GM23338 (cell line): Measurements from ENCODE around the gene GPC2. TPM values are rescaled to one million over a fixed set of nuclear protein-coding genes. Genes with fewer than 3 reads are reported as not detected.

ENCODE experiments used
- ATAC-seq: fragments of 200-7000 bp; cut with Tn5 transposase; 3 replicates; pipeline ENCODE4 v1.9.1; 2020
- DNase-seq: peaks from one replicate; pipeline ENCODE4 v3.0.0-alpha.2; 2015; ENCODE audit warnings: low spot score
- H2AFZ ChIP-seq: fragments of 200-600 bp; sonication (generic); 2 replicates; pipeline ENCODE4 v1.8.0; 2016; ENCODE audit warnings: antibody characterized with exemption, mild to moderate bottlenecking, moderate library complexity
- H3F3A ChIP-seq: fragments of 200-600 bp; sonication (generic); replicated peaks from 2 replicates; pipeline ENCODE4 v1.8.0; 2017; ENCODE audit warnings: antibody characterized with exemption, mixed run types, low read depth
- H3K27ac ChIP-seq: fragments of 200-600 bp; sonication (generic); 2 replicates; pipeline ENCODE4 v1.6.1; 2016; ENCODE audit warnings: low read depth
- H3K27me3 ChIP-seq: fragments of 200-600 bp; sonication (generic); 2 replicates; pipeline ENCODE4 v1.8.0; 2016; ENCODE audit warnings: mild to moderate bottlenecking, mixed run types, moderate library complexity; ENCODE audit not compliant: insufficient read depth
- H3K36me3 ChIP-seq: fragments of 200-600 bp; sonication (generic); 2 replicates; pipeline ENCODE4 v1.8.0; 2016; ENCODE audit warnings: mild to moderate bottlenecking; ENCODE audit not compliant: insufficient read depth
- H3K4me1 ChIP-seq: fragments of 200-600 bp; sonication (generic); 2 replicates; pipeline ENCODE4 v1.8.0; 2016; ENCODE audit warnings: mild to moderate bottlenecking, moderate library complexity; ENCODE audit not compliant: insufficient read depth
- H3K4me2 ChIP-seq: fragments of 200-600 bp; sonication (generic); 2 replicates; pipeline ENCODE4 v1.7.1; 2017; ENCODE audit warnings: mixed run types
- H3K4me3 ChIP-seq: fragments of 200-600 bp; sonication (generic); 2 replicates; pipeline ENCODE4 v1.6.1; 2016; ENCODE audit warnings: mixed run types
- H3K79me2 ChIP-seq: fragments of 200-600 bp; sonication (generic); replicated peaks from 2 replicates; pipeline ENCODE4 v1.8.0; 2017; ENCODE audit warnings: mild to moderate bottlenecking; ENCODE audit not compliant: insufficient read depth
- H3K9me2 ChIP-seq: fragments of 200-600 bp; sonication (generic); 2 replicates; pipeline ENCODE4 v1.8.0; 2017; ENCODE audit not compliant: insufficient read depth
- H4K20me1 ChIP-seq: fragments of 200-600 bp; sonication (generic); replicated peaks from 2 replicates; pipeline ENCODE4 v1.8.0; 2017; ENCODE audit warnings: mild to moderate bottlenecking; ENCODE audit not compliant: insufficient read depth
- H3K27ac Mint-ChIP-seq: 2 replicates; pipeline ENCODE4 v1.8.0; 2020; ENCODE audit warnings: inconsistent platforms, mild to moderate bottlenecking, moderate library complexity, mixed read lengths
- H3K27me3 Mint-ChIP-seq: 3 replicates; pipeline ENCODE4 v1.8.0; 2022; ENCODE audit warnings: low read depth, mild to moderate bottlenecking, moderate library complexity, mixed read lengths, inconsistent platforms; ENCODE audit not compliant: insufficient read depth, poor library complexity
- H3K36me3 Mint-ChIP-seq: 3 replicates; pipeline ENCODE4 v1.8.0; 2021; ENCODE audit warnings: low read depth, mild to moderate bottlenecking, inconsistent platforms, moderate library complexity, mixed read lengths
- H3K4me1 Mint-ChIP-seq: 3 replicates; pipeline ENCODE4 v1.8.0; 2020; ENCODE audit warnings: mild to moderate bottlenecking, inconsistent platforms, mixed read lengths
- H3K4me3 Mint-ChIP-seq: 3 replicates; pipeline ENCODE4 v1.8.0; 2021; ENCODE audit warnings: moderate library complexity, mild to moderate bottlenecking, inconsistent platforms, mixed read lengths
- H3K9me3 Mint-ChIP-seq: 3 replicates; pipeline ENCODE4 v1.8.0; 2020; ENCODE audit warnings: moderate library complexity, mild to moderate bottlenecking, inconsistent platforms, mixed read lengths
- CREB1 ChIP-seq: fragments of 250-450 bp; sonication (Bioruptor Pico); IDR thresholded peaks from 2 replicates; pipeline ENCODE4 v1.5.0; 2020; ENCODE audit warnings: low read depth, mild to moderate bottlenecking, moderate library complexity
- CTCF ChIP-seq, 2 experiments: fragments of 200-600 bp in 1 of 2; sonication (generic) in 1 of 2; conservative IDR thresholded peaks; 2 replicates each; pipeline versions ENCODE4 v1.5.1 to v1.6.1; 2016 to 2017; ENCODE audit warnings: antibody characterized with exemption in 2 of 2, low read depth in 2 of 2, mild to moderate bottlenecking in 2 of 2, moderate library complexity in 1 of 2
- ETS1 ChIP-seq: IDR thresholded peaks from 2 replicates; pipeline ENCODE4 v1.6.1; 2016; ENCODE audit warnings: antibody characterized with exemption
- EZH2 ChIP-seq: fragments of 200-600 bp; sonication (generic); IDR thresholded peaks from one replicate; pipeline ENCODE4 v1.8.0; 2017; ENCODE audit warnings: antibody characterized with exemption, mild to moderate bottlenecking, low read depth; ENCODE audit not compliant: unreplicated experiment
- JUNB ChIP-seq: IDR thresholded peaks from one replicate; pipeline ENCODE4 v1.6.1; 2016; ENCODE audit warnings: antibody characterized with exemption; ENCODE audit not compliant: unreplicated experiment
- NANOG ChIP-seq: IDR thresholded peaks from 2 replicates; pipeline ENCODE4 v1.6.1; 2016; ENCODE audit warnings: antibody characterized with exemption, borderline replicate concordance
- POLR2AphosphoS5 ChIP-seq: IDR thresholded peaks from 2 replicates; pipeline ENCODE4 v1.6.1; 2016; ENCODE audit warnings: antibody characterized with exemption, low read depth
- REST ChIP-seq: IDR thresholded peaks from one replicate; pipeline ENCODE4 v1.6.1; 2018; ENCODE audit warnings: antibody characterized with exemption; ENCODE audit not compliant: unreplicated experiment
- STAT1 ChIP-seq: IDR thresholded peaks from one replicate; pipeline ENCODE4 v1.6.1; 2016; ENCODE audit warnings: antibody characterized with exemption; ENCODE audit not compliant: unreplicated experiment
- ZNF114 ChIP-seq: fragments of 250-450 bp; sonication (Bioruptor Pico); IDR thresholded peaks from 2 replicates; pipeline ENCODE4 v1.5.0; 2020; ENCODE audit warnings: mild to moderate bottlenecking, moderate library complexity
- ZNF331 ChIP-seq: fragments of 250-450 bp; sonication (Bioruptor Pico); IDR thresholded peaks from 2 replicates; pipeline ENCODE4 v1.5.0; 2020; ENCODE audit warnings: low read depth, mild to moderate bottlenecking, moderate library complexity
- ZNF462 ChIP-seq: fragments of 250-450 bp; sonication (Bioruptor Pico); IDR thresholded peaks from 2 replicates; pipeline ENCODE4 v1.5.0; 2020; ENCODE audit warnings: mild to moderate bottlenecking, moderate library complexity
- polyA plus RNA-seq: library from polyadenylated mRNA; unstranded; fragments of >200 nt; fragmentation: Nextera tagmentation; extraction: Ambion mirVana; gene quantifications from 2 replicates; pipeline ENCODE4 v1.2.1, GENCODE V29; 2016
- total RNA-seq: library from RNA; depleted of rRNA; stranded (reverse); fragments of >200 nt; shearing (Covaris generic); gene quantifications from 2 replicates; pipeline ENCODE4 v1.2.3, GENCODE V29; 2014

Gene GPC2
- total and polyA plus RNA-seq, 2 experiments from 2014 or later = 10.7 to 48.8 TPM

GRCh38 chr7:100141555-100141949 is 35.6 kb downstream of the GPC2 start (continued):
- TF ChIP-seq CTCF (conservative IDR thresholded peaks at IDR 0.05; ENCODE audit: low read depth in 2 of 2) = no peak
- no peak for TF ChIP-seq REST
- TF ChIP-seq NANOG = no peak
- TF ChIP-seq CREB1 (CRISPR knock-in tag) = no peak
- TF ChIP-seq ETS1 = no peak
- TF ChIP-seq ZNF114 (CRISPR knock-in tag) = no peak
- no peak for TF ChIP-seq EZH2
- TF ChIP-seq ZNF331 (CRISPR knock-in tag) = no peak

GRCh38 chr7:100137851-100138760 is 39.1 kb downstream of the GPC2 start:
- H3K27ac Mint-ChIP-seq = no peak overlapping the region
- H4K20me1 ChIP-seq = no peaks in the 10 kb centered on the region
- no peaks in the 10 kb centered on the region for H3F3A ChIP-seq
- no peak for ATAC-seq
- H3K4me2 ChIP-seq = no peak overlapping the region
- H3K27me3 Mint-ChIP-seq = peaks cover 3% of the 10 kb centered on the region
- no peak overlapping the region for H3K4me3 ChIP-seq
- no peaks in the 10 kb centered on the region for H3K9me2 ChIP-seq
- H2AFZ ChIP-seq = no peak overlapping the region
- no peak for DNase-seq
- H3K9me3 Mint-ChIP-seq = no peaks in the 10 kb centered on the region; the same call in 2 of the 3 replicates
- H3K79me2 ChIP-seq = no peaks in the 10 kb centered on the region
- H3K36me3 Mint-ChIP-seq = no peaks in the 10 kb centered on the region
- H3K36me3 ChIP-seq = no peaks in the 10 kb centered on the region
- no peaks in the 10 kb centered on the region for H3K27me3 ChIP-seq
- H3K4me3 Mint-ChIP-seq = no peak overlapping the region
- H3K4me1 Mint-ChIP-seq = no peaks in the 10 kb centered on the region
- H3K4me1 ChIP-seq = no peaks in the 10 kb centered on the region
- H3K27ac ChIP-seq = no peak overlapping the region
- TF ChIP-seq ZNF462 (CRISPR knock-in tag) = no peak
- no peak for TF ChIP-seq POLR2AphosphoS5
- no peak for TF ChIP-seq STAT1
- no peak for TF ChIP-seq JUNB
- no peak for TF ChIP-seq NANOG
